ENCODE measurements around the gene RBM4B.
A peak's percentile ranks its signal among the peaks of the same experiment; 100 is the strongest.
"Not testable (repeated sequence)": the region's sequence is repeated elsewhere in the genome, so short reads cannot be mapped to it uniquely, and the experiment has no call there.

The RBM4B gene

DNA sequence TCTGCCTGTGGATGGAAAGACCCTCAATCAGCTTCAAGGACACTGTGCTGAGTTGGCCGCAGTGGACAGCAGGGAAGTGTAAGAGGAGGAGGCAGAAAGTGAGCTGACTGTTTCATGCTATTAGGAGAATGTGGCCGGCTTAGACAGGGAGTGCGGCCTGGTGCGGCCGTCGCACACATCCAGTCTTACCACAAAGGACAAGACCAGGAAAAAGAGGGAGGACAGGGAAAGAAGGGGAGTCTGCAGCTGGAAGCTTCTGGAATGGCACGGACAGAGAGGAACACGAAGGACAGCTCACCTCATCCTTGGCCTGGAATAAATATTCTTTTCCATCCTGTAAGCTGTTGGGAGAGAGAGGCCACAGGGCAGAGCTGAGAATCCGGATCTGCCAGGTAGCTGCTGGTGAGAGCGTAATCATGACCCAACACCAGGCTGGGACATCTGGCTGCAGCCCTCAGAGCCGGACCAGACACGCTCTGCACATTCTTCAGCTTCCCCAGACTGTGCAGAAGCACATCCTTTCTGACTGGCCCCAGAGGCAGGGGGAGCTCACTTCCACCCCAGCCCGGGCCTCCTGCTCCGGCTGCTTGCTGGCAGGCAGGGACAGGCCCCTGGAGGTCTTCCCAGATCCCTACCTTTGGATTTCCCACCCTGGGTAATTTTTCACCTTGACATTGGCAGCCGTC is 8.6 kb upstream of the RBM4B start:
- DNase-seq: no peak

DNA sequence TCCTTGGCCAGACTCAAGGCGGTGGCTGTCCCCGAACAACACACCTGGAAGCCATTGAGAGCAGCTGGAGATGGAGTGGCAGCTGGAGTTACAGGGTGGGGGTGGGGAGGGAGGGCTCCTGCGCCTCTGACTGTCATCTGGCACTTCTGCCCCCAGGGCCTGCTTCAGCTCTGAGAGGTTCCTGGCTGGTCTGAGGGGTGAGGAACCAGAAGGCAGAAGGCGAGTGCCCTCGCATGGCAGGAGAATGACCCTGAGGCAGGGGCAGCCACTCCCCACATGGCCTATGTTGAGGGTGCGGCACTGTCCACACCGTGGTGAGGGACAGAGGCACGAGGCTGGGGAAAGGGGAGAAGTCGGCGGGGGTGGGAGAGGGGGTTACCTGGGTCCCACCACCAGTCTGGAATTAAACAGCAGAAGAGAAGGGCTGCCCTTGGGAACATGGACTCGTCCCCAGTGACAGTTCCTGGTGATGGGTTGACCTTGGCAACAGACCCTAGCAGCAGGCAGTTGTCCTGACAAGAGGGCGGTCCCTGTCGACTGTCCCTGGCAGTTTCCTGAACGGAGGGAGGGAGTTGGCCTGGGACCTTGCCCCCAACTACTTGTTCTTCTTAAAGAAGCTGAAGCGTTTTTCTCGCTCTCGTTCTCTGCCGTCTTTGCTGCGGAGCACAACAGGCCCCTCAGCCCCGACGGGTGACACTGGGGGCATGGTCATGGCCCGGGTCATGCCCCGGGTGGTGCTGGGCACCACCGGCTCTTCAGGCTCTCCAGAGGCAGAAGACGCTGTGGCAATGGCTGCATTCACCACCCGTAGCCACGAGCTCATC is 7.8 kb upstream of the RBM4B start:
- no peak for DNase-seq

DNA sequence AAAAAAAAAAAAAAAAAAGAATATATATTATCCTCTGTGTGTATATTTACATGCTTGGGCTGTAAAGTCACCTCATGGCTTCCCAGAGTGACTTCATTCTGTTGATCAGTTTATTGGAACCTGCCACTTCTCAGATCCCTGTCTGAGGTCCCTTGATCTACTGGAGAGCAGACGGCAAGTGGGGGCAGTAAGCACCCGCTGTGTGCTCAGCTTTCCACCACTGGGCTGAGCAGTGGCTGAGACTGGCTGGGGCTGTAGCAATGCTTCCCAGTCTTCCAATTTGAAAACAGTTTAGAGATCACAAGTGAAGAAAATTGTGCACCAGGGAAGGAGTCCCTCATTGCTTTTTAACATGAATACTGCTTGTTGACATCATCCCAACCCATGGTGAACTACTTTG is 6.9 kb upstream of the RBM4B start:
- no peak for DNase-seq

- DNase-seq: no peak
Measured at GRCh38 chr11:66683877-66684276, 6.2 kb upstream of the RBM4B start.

GRCh38 chr11:66680966-66681645 is 3.4 kb upstream of the RBM4B start:
- no peak for DNase-seq

- peak; percentile 48 for DNase-seq
Measured at GRCh38 chr11:66676931-66677598, 622 bp downstream of the RBM4B start.

- no peak for DNase-seq
Measured at GRCh38 chr11:66676282-66676919, 1.3 kb downstream of the RBM4B start.

DNA sequence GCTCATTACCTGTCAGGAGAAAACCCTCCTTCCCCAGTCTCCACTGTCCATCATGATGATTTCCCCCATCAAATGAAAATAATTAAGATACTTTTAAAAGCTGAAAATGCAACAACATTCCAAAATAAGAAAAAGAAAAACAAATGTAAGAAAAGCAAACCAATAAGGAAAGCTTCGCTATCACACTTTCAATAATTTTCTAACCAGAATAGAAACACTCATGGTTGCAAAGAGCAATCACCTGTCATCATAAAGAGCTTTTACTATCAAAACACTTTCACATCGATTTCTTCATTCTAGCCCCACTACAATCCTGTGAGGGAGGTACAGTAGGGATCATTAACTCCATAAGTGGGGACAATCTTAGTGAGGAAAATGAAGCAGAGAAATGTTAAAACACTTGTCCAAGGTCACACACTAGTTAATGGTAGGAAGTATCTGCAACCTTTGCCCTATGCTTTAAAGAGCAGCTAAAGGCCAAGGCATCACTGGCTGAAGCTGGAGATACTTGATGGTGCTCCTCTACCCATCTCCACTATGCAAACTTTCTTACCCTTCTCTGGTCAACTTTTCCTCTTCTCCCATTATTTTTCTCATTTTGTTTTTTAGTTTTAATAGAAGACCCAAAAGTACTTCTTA is 2.6 kb downstream of the RBM4B start:
- peak; percentile 39 for DNase-seq

DNA sequence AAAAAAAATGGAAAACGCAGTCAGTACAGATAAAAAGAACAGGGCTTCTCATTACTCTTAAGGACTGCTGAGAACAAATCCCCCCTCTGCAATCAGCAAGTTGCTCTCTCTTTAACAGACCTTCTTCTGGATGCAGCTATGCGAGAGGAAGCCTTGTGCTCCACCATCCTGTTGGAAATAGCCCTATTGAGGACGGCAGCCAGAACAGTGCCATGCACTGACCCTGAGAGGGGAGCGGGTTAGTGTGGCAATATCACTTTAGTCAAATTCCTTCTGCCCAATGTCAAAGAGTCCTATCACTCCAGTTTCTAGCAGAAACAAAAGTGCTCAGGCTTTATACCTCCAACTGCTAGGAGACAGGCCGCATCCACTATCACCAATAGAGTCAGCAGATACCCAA is 6.9 kb downstream of the RBM4B start:
- DNase-seq: no peak

- DNase-seq: no peak
Measured at GRCh38 chr11:66665369-66665768, 12.3 kb downstream of the RBM4B start.

GRCh38 chr11:66663741-66664296 is 13.9 kb downstream of the RBM4B start:
- DNase-seq: no peak

- DNase-seq: no peak
Measured at GRCh38 chr11:66659763-66660162, 17.9 kb downstream of the RBM4B start.

- DNase-seq: no peak
Measured at GRCh38 chr11:66653123-66653522, 24.6 kb downstream of the RBM4B start.

DNA sequence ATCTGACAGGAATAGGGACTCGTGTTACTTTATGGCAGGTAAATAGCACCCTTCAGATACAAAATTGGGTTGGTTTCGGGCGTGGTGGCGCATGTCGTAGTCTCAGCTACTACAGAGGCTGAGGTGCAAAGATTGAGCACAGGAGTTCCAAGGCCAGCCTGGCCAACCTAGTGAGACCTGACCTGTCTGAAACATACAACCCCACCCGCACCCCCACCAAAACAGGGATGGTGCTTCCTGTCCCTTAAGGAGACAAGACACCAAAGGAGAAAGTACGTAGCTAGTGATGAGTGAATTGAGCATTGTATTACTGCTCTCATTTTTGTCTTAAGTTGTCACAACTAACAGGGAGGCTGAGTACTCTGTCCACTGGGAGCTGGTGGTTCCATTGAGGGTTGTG is 25.0 kb downstream of the RBM4B start:
- no peak for DNase-seq

DNA sequence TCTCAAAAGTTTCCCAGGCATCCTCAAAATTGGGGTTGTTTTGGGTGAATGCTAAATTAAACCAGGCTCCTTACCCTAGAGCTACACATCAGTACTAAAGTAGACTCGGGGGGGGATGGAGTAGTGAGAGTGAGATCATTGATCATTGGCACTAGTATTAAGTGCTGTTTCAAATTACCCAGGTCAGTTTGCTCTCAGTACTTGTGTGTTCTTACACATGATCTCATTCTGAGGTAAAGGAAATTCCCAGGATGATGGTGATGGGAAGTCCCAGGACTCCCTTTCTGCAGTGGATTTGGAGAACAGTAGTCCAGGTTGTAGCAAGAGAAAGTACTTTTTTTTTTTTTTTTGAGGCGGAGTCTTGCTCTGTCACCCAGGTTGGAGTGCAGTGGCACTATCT is 26.7 kb downstream of the RBM4B start:
- no peak for DNase-seq

DNA sequence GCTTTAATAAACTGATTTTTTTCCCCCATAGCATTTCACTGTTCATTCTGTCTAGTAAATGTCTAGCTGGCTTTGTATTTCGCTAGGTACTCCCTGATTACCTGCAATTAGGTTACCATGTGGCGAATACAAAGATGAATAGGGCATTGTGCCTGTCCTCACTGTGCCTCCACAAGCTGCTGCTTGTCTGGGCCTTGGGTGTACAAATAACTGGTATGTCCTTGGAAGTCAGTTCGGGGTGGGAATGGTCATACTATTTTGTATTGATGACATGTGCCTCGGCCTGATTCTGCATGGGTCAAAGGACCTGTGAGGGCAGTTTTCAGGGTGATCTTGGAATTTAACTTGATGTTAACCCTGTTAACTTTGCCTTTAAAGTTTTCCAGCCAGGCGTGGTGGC is 27.8 kb downstream of the RBM4B start:
- DNase-seq: no peak

- DNase-seq: no peak
Measured at GRCh38 chr11:66646828-66647227, 30.9 kb downstream of the RBM4B start.

- no peak for DNase-seq
Measured at GRCh38 chr11:66643745-66644437, 33.8 kb downstream of the RBM4B start.

DNA sequence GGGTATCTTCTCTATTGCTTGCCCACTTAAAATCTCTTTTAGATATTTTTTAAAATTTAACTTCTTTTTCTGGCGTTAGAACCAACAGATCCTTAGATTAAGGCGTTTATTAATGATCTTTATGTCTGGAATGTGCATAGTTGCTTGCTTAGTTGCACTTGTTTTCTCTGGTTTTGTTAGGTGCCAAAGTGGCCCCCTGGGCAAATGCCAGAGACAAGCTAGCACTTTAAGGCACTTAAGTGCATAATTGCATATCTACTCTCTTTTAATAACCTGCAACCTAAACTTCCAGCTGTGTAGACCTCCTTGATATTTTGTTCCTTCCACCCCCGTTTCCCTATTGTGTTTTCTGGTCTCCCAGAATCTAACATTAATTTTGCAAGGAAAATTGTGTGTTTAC is 35.9 kb downstream of the RBM4B start:
- DNase-seq: no peak

- not testable (repeated sequence) for DNase-seq
Measured at GRCh38 chr11:66639814-66640340, 37.8 kb downstream of the RBM4B start.
